HepG2 (cell line): ENCODE data around the gene PELI3. TPM values are rescaled to one million over a fixed set of nuclear protein-coding genes. Genes with fewer than 3 reads are reported as not detected.

ENCODE experiments used
- ATF4 ChIP-seq, 2 experiments: fragments of 450-650 bp in 1 of 2; sonication (generic) in 1 of 2; formaldehyde crosslinking; IDR thresholded peaks; 2 replicates each; pipeline versions ENCODE4 v1.5.0 to v1.8.0; 2020 to 2022; ENCODE audit warnings: mild to moderate bottlenecking in 1 of 2, missing genetic modification reagents in 1 of 2
- ETS1 ChIP-seq: sonication (generic); formaldehyde crosslinking; IDR thresholded peaks from 2 replicates; pipeline ENCODE4 v1.4.0; 2020; ENCODE audit warnings: missing genetic modification reagents
- FOXA3 ChIP-seq: IDR thresholded peaks from 2 replicates; pipeline ENCODE4 v1.6.1; 2016; ENCODE audit warnings: missing genetic modification reagents, missing compliant biosample characterization
- GABPB1 ChIP-seq: IDR thresholded peaks from 2 replicates; pipeline ENCODE4 v1.6.1; 2016; ENCODE audit warnings: mild to moderate bottlenecking, missing genetic modification reagents, moderate library complexity, missing compliant biosample characterization
- GLMP ChIP-seq: sonication (generic); formaldehyde crosslinking; IDR thresholded peaks from 2 replicates; pipeline ENCODE4 v1.9.0; 2021; ENCODE audit warnings: missing genetic modification reagents, mild to moderate bottlenecking, borderline replicate concordance
- GRHL1 ChIP-seq: sonication (generic); formaldehyde crosslinking; conservative IDR thresholded peaks from 2 replicates; pipeline ENCODE4 v1.8.0; 2022; ENCODE audit warnings: missing genetic modification reagents
- HOXA9 ChIP-seq: sonication (generic); formaldehyde crosslinking; IDR thresholded peaks from 2 replicates; pipeline ENCODE4 v1.8.1; 2022; ENCODE audit warnings: missing genetic modification reagents, mild to moderate bottlenecking, moderate library complexity, borderline replicate concordance
- STAG1 ChIP-seq: sonication (generic); formaldehyde crosslinking; IDR thresholded peaks from 2 replicates; pipeline ENCODE4 v1.4.0; 2020; ENCODE audit warnings: missing genetic modification reagents
- THAP7 ChIP-seq: sonication (generic); formaldehyde crosslinking; IDR thresholded peaks from 2 replicates; pipeline ENCODE4 v1.8.1; 2023; ENCODE audit warnings: mild to moderate bottlenecking, missing genetic modification reagents
- TP53 ChIP-seq: sonication (generic); formaldehyde crosslinking; conservative IDR thresholded peaks from 2 replicates; pipeline ENCODE4 v1.4.0; 2020; ENCODE audit warnings: missing genetic modification reagents
- ZBTB26 ChIP-seq: IDR thresholded peaks from 2 replicates; pipeline ENCODE4 v1.6.1; 2016; ENCODE audit warnings: missing compliant biosample characterization, missing genetic modification reagents, borderline replicate concordance
- ZNF317 ChIP-seq: sonication (generic); formaldehyde crosslinking; IDR thresholded peaks from 2 replicates; pipeline ENCODE4 v1.5.0; 2020; ENCODE audit warnings: mild to moderate bottlenecking, missing genetic modification reagents
- ZNF431 ChIP-seq: sonication (generic); formaldehyde crosslinking; IDR thresholded peaks from 2 replicates; pipeline ENCODE4 v1.9.0; 2022; ENCODE audit warnings: missing genetic modification reagents, low read depth, mild to moderate bottlenecking, borderline replicate concordance
- ZNF547 ChIP-seq: sonication (generic); formaldehyde crosslinking; IDR thresholded peaks from 2 replicates; pipeline ENCODE4 v1.5.1; 2020; ENCODE audit warnings: mild to moderate bottlenecking, missing genetic modification reagents
- ZNF572 ChIP-seq: sonication (generic); formaldehyde crosslinking; IDR thresholded peaks from 2 replicates; pipeline ENCODE4 v1.5.1; 2020; ENCODE audit warnings: mild to moderate bottlenecking, missing genetic modification reagents
- polyA plus RNA-seq, 8 experiments: library from polyadenylated mRNA; depleted of rRNA in 3 of 8; stranded (reverse) in 7 of 8; unstranded in 1 of 8; fragments of >200 nt; fragmentation: Illumina TruSeq in 4 of 8; extraction: Trizol in 4 of 8; gene quantifications; 2 replicates each; pipeline versions ENCODE4 v1.2.1 to v1.2.3, GENCODE V29; 2011 to 2016; ENCODE audit warnings: low read depth in 4 of 8, missing spikeins in 1 of 8, mixed read lengths in 1 of 8; ENCODE audit not compliant: insufficient read depth in 1 of 8
- total RNA-seq, 5 experiments: library from RNA; depleted of rRNA; stranded (reverse); fragments of >200 nt; fragmentation: Illumina TruSeq; extraction: Trizol; gene quantifications; 2 replicates each; pipeline ENCODE4 v1.2.3, GENCODE V29; 2016; ENCODE audit warnings: low read depth in 1 of 5

Gene PELI3
- total and polyA plus RNA-seq, 2 of the 13 experiments (the other 11 are each of a cell fraction or from before 2014, with no cell fraction given) = 2.0 to 4.0 TPM

GRCh38 chr11:66418168-66418985 lies 48.3 kb upstream of the PELI3 start (continued):
- TF ChIP-seq ZBTB26 (CRISPR knock-in tag) (peak; percentile 87), ATF4 (CRISPR knock-in tag; IDR thresholded peaks at IDR 0.05) (0 out of 4 replicates have a peak, but pooled peaks of 1 of the 2 experiments have one; percentile 45), ZNF317 (CRISPR knock-in tag) (peak; percentile 72; the same call in 1 of the 2 replicates), HOXA9 (CRISPR knock-in tag) (peak; percentile 71; the same call in 1 of the 2 replicates), ZNF547 (no peak), ZNF572 (no peak), GLMP (CRISPR knock-in tag) (peak; percentile 89; the same call in 1 of the 2 replicates), GRHL1 (CRISPR knock-in tag) (no peak), ETS1 (CRISPR knock-in tag) (0 out of 2 replicates have a peak, but pooled peaks have one; percentile 78), FOXA3 (CRISPR knock-in tag) (0 out of 2 replicates have a peak, but pooled peaks have one; percentile 22), ZNF431 (CRISPR knock-in tag) (peak; percentile 72; the same call in 1 of the 2 replicates), TP53 (CRISPR knock-in tag) (no peak), STAG1 (CRISPR knock-in tag) (no peak), GABPB1 (CRISPR knock-in tag) (peak; percentile 30; the same call in 1 of the 2 replicates), THAP7 (no peak)
